NCI-H748 (cell line): ENCODE data around the gene PATZ1.

Experiments used
- DNase-seq: peaks from one replicate; lab custom pipeline; 2025; ENCODE audit not compliant: unreplicated experiment; lab: John Stamatoyannopoulos, UW

PATZ1 gene

DNA sequence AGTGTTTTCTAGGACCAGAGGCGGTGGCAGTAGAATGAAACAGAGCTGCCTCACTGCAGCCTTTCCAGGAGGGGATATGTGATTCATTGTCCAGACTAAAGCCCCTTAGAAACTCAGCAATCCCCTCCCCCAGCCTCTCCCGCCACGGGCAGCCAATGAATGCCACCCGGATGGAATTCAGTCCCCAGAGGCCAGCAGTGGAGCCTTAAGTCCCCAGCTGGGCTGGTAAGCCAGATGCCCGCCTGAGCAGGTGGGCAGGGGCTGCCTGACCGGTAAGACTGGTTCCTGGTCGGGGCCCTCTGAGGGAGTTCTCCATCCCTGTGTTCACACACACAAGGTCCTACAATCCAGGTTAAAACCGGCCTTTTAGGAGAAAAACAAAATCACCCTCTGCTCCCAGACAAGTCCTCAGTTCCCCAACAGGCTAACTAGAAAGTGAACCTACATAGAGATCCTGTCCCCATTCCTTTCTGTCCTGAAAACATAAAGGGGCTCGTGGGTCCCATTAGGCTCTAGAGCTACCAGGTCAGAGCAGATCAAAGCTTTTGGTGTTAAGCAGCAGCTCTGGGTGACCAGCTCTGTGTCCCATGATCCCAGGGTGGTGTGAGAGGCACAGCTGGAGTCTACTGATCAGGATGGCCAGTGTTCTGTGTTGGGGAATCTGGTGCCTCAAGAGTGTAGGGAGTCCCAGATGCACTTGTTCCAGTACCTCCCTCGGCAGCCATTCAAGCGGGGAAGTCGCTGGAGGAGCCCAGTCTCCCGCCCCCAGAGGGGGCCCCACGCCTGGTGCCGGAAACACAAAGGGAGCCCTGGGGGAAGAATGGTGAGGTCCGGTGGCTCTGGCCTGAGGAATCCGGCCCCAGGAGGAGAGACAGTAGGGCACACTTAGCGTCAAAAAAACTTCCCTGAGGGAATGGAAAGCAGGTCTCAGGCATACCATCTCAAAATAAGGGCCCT lies 2.6 kb downstream of the PATZ1 start:
- peak; percentile 93 for DNase-seq

DNA sequence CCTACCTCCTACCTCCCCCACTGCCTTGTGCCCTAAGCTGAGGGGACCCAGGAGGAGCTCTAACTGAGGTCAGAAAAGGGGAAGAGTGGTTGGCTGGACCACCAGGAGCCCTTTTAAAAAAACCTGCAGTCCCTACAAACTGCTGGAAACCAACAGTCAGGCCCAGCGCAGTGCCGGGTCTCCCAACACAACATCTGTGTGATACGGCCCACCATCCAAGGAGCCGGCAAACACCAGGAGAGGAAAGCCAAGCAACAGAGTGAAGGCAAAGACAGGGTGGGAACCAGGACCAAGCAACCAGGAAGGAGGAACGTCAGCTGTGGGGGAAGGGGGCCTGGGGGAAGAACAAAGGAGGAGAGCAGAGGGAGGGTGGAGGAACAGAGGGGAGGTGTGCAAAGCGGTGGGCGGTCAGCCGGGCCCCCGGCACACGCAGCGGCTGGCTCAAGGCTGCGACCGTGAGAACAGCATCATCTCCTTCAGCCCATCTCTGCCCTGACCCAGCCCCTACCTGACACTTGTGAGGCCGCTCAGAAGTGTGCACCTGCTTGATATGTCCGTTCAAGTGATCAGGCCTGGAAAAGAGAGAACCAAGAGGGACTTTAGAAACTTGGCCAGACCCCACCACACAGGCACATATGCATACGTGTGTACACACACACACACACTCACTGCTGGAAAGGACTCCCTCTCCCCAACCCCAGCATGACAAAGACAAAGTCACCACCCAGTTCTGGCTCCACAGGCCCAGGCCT lies 3.6 kb downstream of the PATZ1 start:
- no peak for DNase-seq

DNA sequence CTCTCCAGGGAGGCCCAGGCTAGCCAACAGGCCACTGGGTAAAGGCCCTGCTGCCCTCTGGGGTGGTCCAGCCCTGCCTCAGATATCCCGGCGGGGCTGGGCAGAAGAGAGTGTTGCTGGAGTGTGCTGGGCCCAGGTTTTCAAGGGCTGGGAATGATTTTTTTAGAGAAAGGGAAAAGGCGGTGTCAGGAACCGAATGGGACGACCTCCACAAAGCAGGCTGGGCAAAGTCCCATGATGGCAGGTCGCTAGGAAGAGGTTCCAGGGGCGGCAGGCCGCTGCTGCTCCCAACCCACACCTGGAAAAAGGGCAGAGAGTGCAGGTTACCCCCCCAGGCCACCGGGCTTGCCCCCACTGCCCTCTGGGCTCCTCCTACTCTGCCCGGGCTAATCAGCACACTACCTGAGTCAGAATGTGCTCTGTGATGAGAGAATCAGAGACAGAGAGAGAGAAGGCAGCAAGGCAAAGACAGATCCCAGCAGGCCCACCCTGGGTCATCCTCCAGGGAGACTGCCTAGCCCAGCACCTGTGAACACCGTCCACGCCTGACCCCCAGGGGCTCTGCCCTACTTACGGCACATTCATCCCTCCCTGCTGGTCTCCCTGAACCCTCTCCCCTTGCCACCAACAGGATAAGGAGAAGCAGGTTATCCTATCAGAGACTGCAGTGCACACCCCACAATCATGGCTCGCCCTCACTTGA lies 4.6 kb downstream of the PATZ1 start:
- DNase-seq: no peak

DNA sequence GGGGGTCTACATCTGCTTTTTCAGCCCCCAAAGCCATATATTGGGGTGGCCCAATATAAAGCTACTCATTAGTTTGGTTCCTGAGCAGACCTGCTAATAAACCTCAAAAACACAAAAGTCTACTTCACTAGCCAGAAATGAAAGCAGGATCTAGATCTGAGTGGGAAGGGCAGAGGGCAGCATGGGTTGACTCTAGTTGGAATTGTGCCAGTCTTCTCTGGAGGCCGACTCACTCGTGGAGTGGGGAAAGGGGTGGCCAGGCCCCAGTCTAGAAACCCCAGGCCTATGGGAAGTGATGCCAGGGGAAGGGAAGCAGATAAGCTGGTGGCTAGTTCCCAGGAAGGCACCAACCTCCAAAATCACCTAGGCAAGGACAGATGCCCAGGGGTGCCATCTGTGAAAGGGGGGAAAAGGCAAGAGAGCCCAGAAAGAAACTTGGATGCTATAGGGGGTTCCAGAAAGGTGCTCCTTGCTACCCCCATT lies 5.3 kb downstream of the PATZ1 start:
- no peak for DNase-seq

DNA sequence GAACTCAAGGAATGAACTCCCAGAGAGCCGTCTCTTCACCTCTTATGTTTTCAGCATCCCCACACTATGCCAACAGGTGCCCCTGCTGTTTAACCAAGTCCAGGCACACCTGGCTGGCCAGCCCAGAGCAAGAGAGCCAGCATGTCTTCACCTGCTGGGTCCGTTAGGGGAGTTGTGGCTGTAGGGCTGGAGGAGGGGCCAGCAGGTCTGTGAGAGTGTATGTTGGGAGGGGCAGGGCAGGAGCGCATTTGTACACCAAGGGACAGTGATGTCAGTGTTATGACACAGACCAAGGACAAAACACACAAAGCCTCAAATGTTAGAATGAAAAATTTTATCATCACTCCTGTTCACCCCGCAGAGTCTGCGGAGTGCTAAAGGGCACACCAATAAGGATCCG lies 5.8 kb downstream of the PATZ1 start:
- no peak for DNase-seq

DNA sequence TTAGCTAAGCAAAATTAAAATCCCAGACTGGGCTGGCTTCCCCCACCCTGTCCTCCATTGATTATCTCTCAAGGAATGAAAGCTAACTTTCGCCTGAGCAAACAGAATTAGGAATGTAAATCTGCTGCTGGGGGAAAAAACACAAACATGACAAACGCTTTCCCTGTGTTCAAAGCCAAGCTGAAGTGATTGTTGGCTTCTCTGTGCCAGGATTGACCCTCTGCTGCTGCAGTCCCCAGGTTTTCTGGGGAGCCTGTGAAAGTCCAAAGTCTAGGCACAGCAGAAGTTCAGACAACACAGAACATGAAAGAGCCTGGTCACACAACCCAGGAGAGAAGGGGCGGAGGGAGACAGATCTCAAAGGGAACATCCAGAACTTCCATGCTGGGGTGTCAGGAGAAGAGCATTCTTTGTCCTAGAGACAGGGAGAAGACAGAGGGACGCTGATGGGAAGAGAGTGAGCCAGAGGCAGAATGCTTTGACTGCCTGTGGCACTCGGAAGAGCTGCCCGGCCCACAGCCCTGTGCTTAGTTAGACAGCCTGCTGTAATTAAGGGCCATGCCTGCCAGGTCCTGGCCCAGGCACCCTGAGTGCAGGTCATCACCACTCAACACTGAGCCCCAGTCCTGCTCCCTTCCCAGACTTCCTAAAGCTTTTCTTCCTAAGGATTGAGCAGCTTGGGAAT lies 6.9 kb downstream of the PATZ1 start:
- DNase-seq: no peak

DNA sequence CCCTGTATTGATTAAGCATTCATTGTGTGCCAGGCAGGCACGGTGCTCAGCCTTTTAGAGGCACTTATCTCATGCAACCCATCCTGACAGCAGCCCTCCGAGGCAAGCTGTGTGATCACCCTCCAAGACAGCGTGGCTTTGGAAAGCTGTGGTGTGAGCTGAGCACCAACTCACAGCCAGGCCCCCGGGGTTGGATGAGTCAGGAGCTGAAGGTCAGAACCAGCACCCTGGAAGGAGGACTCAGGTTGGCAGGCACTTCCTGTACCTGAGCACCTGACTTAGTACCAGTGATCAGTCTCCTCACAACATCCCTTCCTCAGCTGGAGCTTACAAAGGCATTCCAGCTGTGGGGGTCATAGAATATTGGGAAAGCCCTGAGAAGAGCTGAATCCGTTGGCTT lies 9.0 kb downstream of the PATZ1 start:
- no peak for DNase-seq

DNA sequence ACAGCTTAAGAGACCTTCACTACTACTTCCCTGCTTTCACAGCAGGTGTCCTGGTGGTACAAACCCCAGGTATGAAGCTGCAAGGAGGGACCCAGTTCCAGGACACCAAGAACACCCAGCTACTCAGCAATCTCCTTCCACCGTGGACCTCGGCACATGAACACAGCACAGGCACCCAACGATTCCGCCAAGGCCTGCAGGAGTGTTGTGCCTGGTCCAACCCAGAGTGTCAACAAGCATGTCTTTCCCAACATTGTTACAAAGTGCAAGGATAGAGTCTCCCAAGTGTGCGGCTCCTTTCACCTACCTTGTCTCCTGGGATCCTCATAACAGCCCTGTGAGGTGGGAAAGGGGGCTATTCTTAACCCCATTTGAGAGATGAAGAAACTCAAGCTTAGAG lies 11.8 kb downstream of the PATZ1 start:
- no peak for DNase-seq

DNA sequence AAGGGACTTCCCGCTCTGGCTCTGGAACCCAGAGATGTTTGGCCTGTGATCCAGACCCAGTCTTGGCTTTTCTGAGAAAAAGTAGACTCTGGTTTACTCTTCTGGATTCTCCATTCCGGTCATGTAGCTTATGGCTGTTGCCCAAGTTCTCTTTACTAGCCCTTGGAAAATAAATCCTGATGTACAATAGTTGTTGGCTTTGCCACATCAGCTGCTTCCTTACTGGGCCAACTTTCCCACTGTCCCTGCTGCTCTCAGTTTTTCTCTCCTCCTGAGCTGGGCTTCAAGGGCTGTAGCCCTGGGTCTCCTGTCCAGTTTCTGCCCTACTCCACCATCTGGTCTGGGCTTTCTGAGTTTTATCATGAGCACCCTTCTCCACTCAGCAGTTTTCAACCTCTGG lies 12.5 kb downstream of the PATZ1 start:
- DNase-seq: no peak

DNA sequence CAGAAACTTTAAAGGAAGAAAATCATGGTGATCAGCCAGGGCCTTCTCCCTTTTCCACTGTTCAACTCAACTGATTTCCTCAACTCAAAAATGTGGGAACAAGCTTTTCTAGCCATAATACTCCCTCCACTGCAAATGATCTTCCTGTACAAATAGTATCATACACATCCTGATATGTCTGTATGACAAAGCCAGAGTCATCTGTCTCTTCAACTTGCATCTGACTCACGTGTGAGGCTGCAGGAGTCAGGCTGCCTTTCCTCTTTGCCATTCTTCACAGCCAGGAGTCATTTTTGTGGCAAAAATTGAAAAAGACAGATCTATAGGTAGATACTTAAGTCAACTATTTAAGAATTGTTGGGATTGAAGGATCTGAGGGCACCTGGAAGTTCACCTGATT lies 13.3 kb downstream of the PATZ1 start:
- DNase-seq: no peak

DNA sequence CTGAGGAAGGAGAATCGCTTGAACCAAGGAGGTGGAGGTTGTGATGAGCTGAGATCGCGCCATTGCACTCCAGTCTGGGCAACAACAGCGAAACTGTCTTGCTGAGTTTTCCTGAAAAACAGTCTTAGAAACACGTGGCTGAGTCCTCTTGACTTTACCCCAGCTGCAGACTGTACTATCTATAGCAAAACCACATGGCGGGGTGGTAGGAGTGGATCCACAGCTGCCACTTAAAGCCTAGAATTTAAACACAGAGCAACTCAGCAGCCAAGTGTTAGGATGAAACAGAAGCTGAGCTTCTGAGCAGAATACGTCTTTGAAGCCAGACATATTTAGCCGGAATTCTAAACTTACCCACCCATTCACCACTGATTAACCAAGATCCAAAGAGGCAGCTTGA lies 14.1 kb downstream of the PATZ1 start:
- no peak for DNase-seq

DNA sequence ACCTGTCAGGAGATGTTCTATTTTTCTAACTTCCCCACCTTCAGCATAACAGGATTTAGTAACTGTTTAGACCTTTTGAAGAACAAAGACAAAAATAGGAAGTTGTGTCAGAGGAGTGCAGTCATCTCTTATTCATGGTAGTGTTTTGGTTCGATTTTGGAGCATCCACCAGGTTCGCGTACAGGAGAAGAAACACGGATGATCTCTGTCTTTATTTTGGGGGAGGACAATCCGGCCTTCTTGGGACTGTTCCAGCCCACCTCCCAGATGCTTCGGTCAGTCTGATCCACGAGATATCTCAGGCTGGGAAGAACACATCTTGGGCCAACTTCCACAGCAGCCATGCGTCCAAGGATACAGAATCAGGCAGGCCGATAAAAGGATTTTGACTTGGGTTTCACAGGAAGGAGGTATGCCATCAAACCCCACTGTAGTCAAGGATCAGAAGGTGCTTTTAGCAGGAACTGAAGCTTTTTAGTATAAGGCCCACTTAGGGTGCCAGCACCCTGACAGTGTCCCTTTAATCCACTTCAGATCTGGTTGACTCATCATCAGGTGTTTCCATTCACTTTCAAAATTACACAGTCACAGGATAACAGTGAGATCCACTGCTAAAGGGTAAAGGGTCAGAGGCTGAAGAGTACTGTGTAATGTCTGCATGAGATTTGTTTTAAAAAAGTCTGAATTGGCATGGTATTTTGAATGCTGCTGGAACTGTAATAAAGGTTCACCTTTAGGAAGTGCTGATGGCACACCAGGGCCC lies 16.5 kb downstream of the PATZ1 start:
- DNase-seq: no peak

DNA sequence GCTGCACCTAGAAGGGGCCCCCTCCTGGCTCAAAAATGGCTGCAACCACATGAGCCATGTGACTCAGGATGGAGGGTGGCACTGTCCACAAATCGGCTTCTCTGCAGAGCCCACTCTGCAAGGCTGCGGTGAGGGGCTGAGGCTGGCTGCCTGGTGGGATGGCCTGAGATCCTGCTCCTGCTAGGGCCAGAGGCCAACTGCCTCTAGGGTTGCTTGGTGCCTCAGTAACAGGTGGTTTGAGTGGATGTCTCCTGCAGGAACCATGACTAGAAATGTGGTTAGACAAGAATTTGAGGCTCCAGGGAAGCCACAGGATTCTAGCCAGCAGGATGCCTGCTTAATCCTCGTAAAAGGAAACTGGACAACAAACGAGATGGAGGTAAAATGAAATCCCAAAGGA lies 17.1 kb downstream of the PATZ1 start:
- DNase-seq: no peak

DNA sequence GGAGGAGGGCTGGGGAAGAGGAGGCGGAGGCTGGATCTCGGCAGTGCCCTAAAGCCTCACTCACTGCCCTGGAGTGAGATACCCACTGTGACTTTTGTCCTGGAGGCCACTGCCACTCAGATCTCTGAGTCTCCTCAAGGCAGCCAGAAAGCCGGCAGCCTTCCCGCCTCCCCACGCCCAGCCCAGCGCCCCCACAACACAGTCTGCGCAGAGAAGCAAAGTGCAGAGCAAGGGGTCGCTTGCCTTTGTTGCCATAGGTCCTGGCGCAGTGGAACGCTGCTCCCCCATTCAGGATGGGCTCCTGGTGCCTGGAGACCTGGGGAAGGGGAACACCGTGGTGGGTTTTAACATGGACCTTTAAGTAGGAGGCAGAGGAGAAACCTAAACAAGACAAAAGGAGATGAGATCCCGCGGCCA lies 17.6 kb downstream of the PATZ1 start:
- DNase-seq: no peak

DNA sequence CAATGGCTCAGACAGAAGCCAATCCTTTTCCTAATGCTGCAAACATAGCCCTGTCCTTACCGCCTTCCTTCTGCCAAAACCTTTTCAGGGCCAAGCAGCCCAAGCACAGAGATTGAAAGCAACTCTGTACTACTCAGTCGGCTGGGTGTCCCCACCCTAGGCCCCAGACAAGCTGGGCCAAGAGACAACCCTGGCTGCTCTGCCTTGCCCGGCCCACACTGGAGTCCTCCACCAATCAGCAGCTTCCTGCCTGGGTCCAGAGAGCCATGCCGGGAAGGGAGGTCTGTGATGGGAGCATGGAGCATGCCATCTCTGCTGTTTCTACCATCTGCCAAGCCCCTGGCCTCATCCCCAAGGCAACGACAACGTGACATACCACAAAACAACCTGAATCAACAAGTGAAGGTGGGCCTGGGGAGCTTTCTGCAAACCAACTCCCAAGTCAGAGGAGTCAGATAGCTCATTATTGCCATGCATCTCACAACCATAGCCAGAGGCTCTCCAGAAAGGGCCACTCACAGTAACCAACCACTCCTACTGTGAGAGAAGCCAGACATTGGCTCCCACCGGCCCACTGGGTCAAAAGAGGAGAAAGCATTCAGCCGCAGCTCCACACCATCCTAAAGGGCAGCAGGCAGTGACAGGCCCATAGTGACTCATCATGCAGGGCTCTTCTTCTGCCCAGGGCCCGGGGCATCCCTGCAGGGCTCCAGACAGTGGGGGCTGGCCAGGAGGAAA lies 18.2 kb downstream of the PATZ1 start:
- DNase-seq: no peak

DNA sequence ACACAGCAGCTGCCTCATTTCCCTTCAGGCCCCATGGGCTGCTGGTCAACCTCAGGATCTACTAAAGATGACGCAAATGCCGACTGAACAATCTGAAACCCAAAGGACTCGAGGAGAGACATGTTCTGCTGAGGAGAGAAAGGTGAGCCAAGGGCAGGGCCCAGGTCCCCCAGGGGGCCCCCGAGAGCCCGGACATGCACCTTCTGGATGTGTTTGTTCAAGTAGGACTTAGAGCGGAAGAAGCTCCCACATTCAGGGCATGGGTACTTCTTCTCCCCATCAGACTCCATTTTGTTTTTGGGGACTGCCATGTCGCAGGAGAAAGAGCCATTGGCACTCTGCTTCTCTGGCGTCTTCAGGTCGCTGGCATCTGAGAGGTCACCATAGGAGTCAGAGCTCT lies 19.3 kb downstream of the PATZ1 start:
- DNase-seq: no peak

DNA sequence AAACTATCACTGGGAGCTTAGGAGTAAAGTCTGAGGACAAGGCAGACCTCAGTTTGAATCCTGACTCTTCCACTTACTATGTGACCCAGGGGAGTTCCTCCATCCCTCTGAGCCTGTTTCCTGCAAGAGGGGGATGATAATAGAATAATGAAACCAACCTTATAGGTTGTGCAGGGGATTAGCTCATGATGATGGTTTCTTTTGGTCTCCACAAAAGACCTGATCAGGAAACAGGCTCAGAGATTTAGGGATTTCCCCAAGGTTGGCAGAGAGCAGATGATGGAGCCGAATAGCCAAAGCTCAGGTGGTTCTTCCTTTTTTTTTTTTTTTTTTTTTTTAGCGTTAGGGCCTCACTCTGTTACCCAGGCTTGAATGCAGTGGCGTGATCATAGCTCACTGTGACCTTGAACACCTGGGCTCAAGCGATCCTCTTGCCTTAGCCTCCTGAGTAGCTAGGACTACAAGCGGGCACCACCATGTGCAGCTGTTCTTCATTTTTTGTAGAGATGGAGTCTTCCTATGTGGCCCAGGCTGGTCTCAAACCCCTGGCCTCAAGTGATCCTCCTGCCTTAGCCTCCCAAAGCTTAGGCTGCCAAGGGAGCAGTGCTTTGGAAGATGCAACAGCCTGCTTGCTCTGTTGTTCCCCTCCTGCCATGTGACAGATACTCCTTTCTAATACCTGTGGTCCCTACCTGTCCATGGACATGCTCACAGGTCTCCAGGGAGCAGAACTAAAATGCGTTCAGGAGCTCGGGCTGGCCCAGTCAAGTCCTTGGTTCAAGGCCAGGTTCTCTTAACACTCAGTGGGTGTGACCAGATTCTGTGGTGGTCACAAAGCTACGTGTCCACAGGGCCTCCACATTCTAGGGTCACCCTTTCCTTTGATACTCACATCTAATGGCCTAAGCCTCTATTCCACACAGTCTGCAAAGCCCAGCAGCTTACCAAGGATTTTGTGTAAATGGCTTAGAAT lies 22.3 kb downstream of the PATZ1 start:
- no peak for DNase-seq

DNA sequence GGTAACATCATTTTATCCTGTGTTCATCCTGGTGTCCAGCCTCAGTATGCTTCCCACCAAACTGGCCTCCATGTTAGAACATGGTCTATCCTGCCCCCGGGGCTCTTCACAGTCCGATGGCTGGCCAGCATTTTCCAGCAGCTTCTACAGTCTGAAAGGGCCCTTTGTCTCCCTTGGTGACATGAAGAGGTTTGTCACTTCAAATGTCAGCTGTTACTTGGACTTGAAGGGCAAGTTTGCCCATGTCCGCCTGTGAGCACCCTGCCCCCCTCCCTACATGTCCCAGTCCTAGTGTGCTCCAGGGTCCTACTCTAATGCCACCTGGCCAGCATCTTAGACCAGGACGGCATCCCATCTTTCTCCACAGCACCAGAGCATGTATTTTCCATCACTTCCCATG lies 24.7 kb downstream of the PATZ1 start:
- DNase-seq: no peak
